GM12801 (cell line): ENCODE data around the gene GLRX2.

ENCODE experiments used
- TF ChIP-seq, protein P1 (sequence below): IDR thresholded peaks from one replicate; pipeline ENCODE4 v1.5.1; 2011; ENCODE audit warnings: control low read depth; ENCODE audit not compliant: insufficient read length; ENCODE audit errors: extremely low read depth

Gene GLRX2

DNA sequence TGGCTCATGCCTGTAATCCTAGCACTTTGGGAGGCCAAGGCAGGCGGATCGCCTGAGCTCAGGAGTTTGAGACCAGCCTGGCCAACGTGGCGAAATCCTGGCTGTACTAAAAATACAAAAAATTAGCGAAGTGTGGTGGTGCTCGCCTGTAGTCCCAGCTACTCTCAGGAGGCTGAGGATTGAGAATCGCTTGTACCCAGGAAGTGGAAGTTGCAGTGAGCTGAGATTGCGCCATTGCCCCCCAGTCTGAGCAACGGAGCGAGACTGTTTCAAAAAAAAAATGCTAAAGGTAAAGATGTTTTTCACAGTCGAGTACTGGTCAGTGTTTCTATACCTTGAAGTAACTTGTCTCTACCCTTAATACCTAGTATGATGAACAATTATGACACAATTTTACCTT, 11.1 kb downstream of the GLRX2 start:
- TF ChIP-seq, protein P1, sequence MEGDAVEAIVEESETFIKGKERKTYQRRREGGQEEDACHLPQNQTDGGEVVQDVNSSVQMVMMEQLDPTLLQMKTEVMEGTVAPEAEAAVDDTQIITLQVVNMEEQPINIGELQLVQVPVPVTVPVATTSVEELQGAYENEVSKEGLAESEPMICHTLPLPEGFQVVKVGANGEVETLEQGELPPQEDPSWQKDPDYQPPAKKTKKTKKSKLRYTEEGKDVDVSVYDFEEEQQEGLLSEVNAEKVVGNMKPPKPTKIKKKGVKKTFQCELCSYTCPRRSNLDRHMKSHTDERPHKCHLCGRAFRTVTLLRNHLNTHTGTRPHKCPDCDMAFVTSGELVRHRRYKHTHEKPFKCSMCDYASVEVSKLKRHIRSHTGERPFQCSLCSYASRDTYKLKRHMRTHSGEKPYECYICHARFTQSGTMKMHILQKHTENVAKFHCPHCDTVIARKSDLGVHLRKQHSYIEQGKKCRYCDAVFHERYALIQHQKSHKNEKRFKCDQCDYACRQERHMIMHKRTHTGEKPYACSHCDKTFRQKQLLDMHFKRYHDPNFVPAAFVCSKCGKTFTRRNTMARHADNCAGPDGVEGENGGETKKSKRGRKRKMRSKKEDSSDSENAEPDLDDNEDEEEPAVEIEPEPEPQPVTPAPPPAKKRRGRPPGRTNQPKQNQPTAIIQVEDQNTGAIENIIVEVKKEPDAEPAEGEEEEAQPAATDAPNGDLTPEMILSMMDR = no peak

DNA sequence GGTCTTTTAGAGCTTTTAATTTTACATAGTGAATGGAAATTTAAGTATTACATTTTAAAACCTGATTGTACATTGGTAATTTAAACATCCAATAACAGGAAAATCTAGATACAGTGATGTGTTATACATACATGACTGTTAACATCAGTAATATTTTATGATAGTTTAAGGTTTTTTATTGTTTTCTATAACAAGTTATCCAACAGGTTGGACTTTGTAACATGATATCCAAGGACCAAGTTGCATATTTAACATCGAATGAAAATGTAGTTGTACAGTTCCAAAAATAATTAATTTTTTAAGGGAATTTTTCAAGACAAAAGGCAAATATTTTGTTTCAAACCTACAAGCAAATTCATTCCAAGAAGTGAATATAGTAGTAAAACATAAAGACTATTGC, 14.3 kb downstream of the GLRX2 start:
- TF ChIP-seq, protein P1 = no peak

DNA sequence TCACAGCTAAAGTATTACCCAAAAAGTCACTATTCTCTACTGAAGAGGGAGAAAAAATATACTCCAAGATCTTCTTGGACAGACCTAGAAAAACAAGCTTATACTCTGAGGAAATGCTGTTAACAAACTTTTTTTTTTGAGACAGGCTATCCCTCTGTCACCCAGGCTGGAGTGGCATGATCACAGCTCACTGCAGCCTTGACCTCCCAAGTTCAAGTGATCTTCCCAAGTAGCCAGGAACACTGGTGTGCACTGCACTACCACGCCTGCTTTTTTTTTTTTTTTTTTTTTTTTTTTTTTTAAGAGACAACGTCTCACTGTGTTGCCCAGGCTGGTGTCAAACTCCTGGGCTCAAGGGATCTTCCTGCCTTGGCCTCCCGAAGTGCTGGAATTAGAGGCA, 17.3 kb downstream of the GLRX2 start:
- TF ChIP-seq, protein P1 = no peak

DNA sequence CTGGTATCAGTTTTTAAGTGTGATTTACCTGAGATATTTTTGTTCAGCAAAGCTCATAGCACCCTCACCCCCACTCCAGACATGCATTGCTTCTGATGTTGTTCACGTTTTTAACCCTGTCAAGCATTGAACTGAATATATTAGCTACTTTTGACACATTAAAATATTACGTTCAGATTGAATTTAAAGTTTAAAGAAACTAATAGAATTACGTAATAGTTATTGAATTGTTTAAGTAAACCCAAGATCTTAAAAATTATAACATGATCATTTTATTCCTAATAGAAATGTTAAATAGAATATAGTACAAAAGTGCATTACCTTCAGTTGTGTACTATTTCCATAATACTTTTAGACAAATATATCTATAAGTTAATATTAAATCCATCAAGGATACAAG, 18.9 kb downstream of the GLRX2 start:
- TF ChIP-seq, protein P1 = no peak

DNA sequence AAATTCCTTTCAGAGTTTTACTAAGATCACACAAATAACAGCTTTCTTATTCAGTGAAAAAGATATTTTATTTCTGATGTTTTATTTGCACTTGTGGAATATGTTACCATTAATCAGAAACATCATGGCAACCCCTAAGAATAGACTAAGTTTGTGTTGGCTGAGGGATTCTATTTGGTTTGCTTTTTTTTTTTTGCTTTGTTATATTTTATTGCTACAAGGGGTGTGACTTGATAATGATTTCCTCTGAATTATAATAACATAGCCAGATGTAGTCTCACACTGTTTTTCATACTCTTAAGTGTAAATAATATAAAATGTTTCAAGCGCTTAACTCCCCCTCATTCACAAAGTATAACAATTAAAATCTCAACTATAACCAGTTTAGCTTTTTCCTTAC, 20.0 kb downstream of the GLRX2 start:
- TF ChIP-seq, protein P1 = no peak

DNA sequence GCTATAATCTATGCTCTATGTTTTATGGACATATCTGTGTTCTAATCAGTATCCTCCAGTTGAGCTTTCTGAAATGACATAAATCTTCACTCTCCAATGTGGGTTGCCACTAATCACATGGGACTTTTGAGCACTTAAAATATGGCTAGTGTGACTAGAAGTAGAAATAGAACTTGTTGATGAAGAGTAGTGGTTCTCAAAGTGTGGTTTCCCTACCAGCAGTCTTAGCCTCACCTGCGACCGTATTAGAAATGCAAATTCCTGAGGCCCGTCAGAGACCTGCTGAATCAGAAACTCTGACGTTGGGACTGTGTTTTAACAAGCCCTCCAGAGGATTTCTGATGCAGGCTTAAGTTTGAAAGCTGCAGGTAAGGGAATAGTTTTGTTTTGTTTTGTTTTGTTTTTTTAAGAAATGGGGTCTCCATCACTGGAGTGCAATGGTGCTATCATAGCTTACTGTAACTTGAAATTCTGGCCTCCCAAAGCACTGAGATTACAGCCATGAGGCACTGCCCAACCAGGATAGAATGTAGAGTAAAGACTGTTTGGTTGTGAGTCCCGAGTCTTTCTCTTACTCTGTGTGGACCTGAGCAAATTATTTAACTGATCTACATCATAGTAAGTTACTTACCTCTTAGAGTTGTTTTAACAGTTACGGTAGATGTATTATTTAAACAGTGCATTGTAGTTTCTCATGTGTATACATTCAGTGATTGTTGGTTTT, 21.7 kb downstream of the GLRX2 start:
- TF ChIP-seq, protein P1 = no peak

DNA sequence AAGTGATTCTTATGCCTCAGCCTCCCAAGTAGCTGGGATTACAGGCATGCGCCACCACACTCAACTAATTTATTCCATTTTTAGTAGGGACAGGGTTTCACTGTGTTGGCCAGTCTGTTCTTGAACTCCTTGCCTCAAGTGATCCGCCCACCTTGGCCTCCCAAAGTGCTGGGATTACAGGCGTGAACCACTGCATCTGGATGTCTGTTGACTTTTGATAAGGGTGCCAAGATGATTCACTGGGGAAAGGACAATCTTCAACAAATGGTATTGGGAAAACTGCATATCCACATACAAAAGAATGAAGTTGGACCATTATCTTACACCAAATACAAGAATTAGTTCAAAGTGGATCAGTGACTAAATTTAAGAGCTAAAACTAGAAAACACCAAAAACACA, 26.0 kb downstream of the GLRX2 start:
- TF ChIP-seq, protein P1 = no peak

DNA sequence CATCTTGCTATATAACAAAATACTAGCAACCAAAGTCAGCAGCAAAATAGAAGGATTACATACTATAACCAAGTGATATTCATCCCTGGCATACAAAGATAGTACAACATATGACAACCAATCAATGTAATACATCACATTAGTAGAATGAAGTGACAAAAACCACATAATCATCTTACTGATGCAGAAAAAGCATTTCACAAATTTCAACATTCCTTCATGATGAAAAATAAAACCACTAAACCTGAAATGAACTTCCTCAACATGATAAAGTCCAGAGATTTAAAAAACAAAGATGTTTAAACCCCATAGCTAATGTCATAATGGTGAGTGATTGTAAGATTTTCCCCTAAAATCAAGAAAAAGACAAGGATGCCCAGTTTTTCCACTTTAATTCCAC, 27.2 kb downstream of the GLRX2 start:
- TF ChIP-seq, protein P1 = no peak
